DMS153 treated with DMSO at 0.1 percent for 48 hours (cell line): Measurements from ENCODE around the gene BARHL1.
A peak's percentile ranks its signal among the peaks of the same experiment; 100 is the strongest.

Experiments
- DNase-seq: peaks from one replicate; lab custom pipeline; 2025; ENCODE audit not compliant: unreplicated experiment; lab: John Stamatoyannopoulos, UW

Gene BARHL1

GRCh38 chr9:132610661-132611060 lies 28.3 kb downstream of the BARHL1 start:
- DNase-seq: no peak

DNA sequence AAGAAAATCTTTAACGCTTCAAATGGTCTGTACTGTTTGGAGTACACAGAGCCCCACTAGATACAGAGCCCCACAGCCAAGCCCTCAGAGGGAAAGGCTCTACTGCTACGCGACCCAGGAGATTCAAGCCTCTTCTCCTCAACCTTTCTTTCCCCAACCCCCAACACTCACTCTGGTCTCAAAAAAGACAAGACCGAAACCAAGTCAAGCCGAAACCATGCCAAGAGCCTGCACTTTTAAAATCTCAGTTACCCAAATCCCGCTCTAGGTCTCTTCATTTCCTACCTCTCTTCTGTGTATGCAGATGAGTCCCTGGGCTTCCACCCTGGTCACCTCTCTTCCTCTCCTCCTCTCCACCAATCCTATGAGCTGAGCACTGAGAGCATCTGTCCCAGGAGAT lies 31.9 kb downstream of the BARHL1 start:
- no peak for DNase-seq

DNA sequence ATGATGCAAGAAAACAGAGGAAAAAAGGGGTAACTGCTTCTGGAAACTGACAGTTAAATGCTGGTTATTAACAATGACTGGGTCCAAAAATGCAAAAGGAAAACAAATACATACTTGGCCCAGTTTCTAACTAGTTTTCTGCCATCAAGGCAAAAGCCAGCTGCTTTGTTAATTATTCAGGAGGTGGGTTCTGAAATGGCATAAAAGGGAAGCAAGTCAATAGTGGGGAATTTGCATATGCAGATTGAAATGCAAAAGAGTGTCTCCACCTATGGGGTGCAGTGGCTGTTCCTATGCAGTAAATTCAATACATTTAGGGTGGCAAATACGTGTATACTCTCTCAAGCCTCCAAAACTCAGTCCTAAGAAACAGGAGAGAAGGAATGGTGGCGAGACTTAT lies 33.4 kb downstream of the BARHL1 start:
- no peak for DNase-seq

GRCh38 chr9:132616725-132617124 lies 34.3 kb downstream of the BARHL1 start:
- DNase-seq: no peak

DNA sequence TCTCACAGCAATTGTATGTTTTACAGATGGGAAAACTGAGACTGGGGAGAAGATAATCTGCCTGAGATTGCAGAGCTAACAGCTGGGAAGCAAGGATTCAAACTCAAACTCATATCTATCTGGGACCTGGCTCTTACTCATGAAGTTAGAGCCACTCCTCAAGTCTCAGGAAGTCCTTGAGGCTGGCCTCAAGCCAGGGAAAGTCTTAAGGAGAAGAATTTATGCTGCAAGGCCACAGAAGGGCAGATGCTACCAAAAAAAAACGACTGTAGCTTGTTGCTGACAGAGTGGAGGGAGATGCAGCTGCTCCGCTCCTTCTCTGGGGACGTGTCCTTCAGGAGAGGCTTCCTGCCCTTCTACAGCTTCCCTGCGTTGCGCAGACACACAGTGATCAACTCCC lies 39.8 kb downstream of the BARHL1 start:
- DNase-seq: no peak

- DNase-seq: no peak
These were observed 43.9 kb downstream of the BARHL1 start for GRCh38 chr9:132626285-132626684.

- DNase-seq: peak; percentile 9
These were observed 44.7 kb downstream of the BARHL1 start for GRCh38 chr9:132627106-132627505.

DNA sequence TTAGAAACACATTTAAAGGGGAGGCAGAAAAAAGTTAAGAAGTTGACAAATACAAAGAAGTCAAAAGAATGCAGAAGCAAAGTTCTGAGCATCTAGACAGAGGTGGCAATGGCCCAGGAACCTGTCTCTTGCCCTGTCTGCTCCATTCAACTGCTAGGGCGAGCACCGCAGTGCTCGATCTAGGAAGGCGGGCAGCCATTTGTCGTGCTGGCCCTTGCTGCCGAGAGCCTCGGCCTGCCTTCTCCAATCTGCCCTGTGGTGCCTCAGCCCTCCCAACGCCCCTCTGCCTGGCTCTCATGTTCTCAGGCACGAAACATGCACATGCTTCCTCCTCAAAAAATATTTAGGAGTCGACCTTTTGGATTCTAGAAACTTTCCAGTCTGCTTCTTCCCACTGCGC lies 45.2 kb downstream of the BARHL1 start:
- no peak for DNase-seq

GRCh38 chr9:132628746-132629145 lies 46.3 kb downstream of the BARHL1 start:
- DNase-seq: no peak

DNA sequence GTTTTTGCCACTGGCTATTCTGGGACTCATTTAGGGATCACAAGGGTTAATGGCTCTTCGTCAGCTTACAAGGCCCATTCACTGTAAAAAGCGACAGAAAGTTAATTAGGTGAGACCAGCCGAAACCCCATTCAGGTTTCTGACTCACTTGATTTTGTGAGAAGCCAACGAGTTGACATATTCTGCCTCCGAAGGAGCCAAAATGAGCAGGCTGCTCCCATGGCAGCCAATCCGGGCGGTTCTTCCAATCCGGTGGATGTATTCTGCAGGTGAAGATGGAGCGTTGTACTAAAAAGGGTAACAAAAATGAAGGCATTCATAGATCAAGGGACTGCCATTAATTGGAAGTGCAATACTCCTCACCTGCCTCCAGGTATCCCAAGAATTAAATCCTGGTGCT lies 47.7 kb downstream of the BARHL1 start:
- no peak for DNase-seq

DNA sequence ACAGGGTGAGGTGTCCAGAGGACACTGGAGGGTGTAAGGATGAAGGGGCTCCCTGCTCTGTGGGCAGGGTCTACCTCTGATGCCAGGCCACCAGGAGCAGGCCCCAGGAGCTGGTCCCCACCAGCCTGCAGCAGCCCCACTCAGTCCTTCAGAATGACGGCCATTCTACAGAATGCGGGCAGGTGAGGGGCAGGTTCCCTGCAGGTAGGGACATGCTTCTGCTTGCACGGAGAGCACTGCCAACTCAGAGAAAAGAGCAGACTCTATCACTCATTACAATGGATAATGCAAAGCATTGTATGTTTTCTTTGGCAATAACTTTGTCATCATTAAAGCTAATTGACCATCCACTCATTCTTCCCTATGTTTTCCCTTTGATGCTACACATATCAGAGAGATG lies 48.4 kb downstream of the BARHL1 start:
- DNase-seq: no peak

GRCh38 chr9:132631280-132631679 lies 48.9 kb downstream of the BARHL1 start:
- no peak for DNase-seq

GRCh38 chr9:132631685-132632084 lies 49.3 kb downstream of the BARHL1 start:
- DNase-seq: no peak

- DNase-seq: no peak
These were observed 50.2 kb downstream of the BARHL1 start for GRCh38 chr9:132632413-132633129.

DNA sequence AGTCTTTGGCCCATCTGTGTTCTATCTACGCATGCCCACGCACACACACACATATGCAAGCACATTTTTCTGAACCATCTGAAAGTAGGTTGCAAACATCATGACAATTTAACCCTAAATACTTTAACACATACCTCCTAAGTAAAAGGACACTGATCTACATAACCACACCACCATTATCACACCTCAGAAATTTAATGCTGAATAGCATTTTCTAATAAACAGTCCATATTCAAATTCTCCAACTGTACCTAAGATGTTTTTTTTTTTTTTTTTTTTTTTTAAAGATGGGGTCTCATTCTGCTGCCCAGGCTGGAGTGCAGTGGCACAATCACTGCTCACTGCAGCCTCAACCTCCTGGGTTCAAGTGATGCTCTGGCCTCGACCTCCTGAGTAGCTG lies 51.9 kb downstream of the BARHL1 start:
- DNase-seq: no peak

DNA sequence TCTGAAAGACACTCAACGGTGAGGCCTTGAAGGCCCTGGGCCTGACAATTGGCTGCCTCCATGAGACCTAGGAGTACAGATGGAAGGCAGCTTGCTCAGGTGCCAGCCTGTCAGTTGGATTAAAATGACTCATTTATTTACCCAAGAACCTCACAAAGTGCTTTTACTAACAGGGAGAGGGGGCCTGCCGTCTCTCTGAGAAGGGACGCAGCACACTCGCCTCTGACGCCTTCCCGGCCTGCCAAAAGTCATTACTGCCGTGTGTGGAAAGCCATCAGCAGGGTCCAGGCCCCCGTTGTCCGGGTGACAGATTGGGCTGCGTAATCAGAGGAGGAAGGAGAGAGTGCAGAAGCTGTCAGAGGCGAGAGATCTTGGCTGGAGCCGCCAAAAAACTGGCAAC lies 54.9 kb downstream of the BARHL1 start:
- DNase-seq: peak; percentile 54

DNA sequence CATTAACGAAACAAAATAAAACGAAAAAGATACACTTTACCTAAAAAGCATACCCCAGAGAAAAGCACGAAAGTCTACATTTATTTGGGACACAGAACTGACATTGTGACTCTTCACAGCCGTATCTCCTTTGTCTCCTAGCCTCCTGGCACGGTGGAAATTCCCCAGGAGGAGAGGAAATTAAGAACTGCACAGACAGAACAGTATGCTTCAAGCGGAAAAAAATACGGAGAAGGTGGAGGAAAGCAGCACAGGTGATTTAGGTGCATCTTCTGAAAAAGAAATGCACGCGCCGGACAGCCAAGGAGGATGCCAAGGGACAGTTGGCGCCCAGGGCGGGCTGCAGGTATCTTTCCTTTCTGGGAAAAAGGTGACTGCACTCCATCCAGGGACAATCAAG lies 55.4 kb downstream of the BARHL1 start:
- no peak for DNase-seq

GRCh38 chr9:132638240-132638639 lies 55.8 kb downstream of the BARHL1 start:
- no peak for DNase-seq

- no peak for DNase-seq
These were observed 56.9 kb downstream of the BARHL1 start for GRCh38 chr9:132639322-132639721.
